Trophoblast cell (in vitro differentiated cells and primary cell): ENCODE data around the gene BEST4.
A peak's percentile ranks its signal among the peaks of the same experiment; 100 is the strongest.

Source experiments
- DNase-seq, 2 donors: peaks; one replicate each; pipeline ENCODE4 v3.0.0-alpha.2; 2016
- H2AFZ ChIP-seq: 2 replicates; pipeline ENCODE4 v1.6.1; 2013; ENCODE audit warnings: low read length, moderate library complexity, mild to moderate bottlenecking; ENCODE audit not compliant: insufficient read depth, poor library complexity
- H2AK5ac ChIP-seq: 2 replicates; pipeline ENCODE4 v1.6.1; 2013; ENCODE audit warnings: mild to moderate bottlenecking, low read length
- H2BK120ac ChIP-seq: 2 replicates; pipeline ENCODE4 v1.6.1; 2013; ENCODE audit warnings: low read length, mild to moderate bottlenecking, moderate library complexity; ENCODE audit not compliant: insufficient read depth, poor library complexity
- H2BK12ac ChIP-seq: 2 replicates; pipeline ENCODE4 v1.6.1; 2013; ENCODE audit warnings: mild to moderate bottlenecking, low read length, moderate library complexity
- H2BK5ac ChIP-seq: 2 replicates; pipeline ENCODE4 v1.6.1; 2013; ENCODE audit warnings: low read length, low read depth, moderate library complexity, mild to moderate bottlenecking; ENCODE audit not compliant: poor library complexity
- H3K14ac ChIP-seq: 2 replicates; pipeline ENCODE4 v1.6.1; 2013; ENCODE audit warnings: mild to moderate bottlenecking, low read length
- H3K18ac ChIP-seq: 2 replicates; pipeline ENCODE4 v1.6.1; 2013; ENCODE audit warnings: mild to moderate bottlenecking, low read length
- H3K23ac ChIP-seq: 2 replicates; pipeline ENCODE4 v1.6.1; 2013; ENCODE audit warnings: low read length
- H3K27ac ChIP-seq: 2 replicates; pipeline ENCODE4 v1.5.1; 2013; ENCODE audit warnings: low read depth, mild to moderate bottlenecking, inconsistent platforms, low read length, moderate library complexity
- H3K27me3 ChIP-seq: 2 replicates; pipeline ENCODE4 v1.6.1; 2013; ENCODE audit warnings: inconsistent platforms, mild to moderate bottlenecking, low read length, moderate library complexity; ENCODE audit not compliant: insufficient read depth
- H3K36me3 ChIP-seq, 2 experiments: 1 replicate in 1 of 2; 2 replicates in 1 of 2; pipeline ENCODE4 v1.6.1; 2013; ENCODE audit warnings: low read length in 2 of 2, mild to moderate bottlenecking in 2 of 2, moderate library complexity in 1 of 2; ENCODE audit not compliant: insufficient read depth in 2 of 2, control insufficient read depth in 1 of 2
- H3K4ac ChIP-seq: 2 replicates; pipeline ENCODE4 v1.6.1; 2013; ENCODE audit warnings: low read depth, mild to moderate bottlenecking, low read length, moderate library complexity
- H3K4me1 ChIP-seq, 2 experiments: 1 replicate in 1 of 2; 2 replicates in 1 of 2; pipeline ENCODE4 v1.6.1; 2013; ENCODE audit warnings: low read length in 2 of 2, mild to moderate bottlenecking in 2 of 2, moderate library complexity in 1 of 2; ENCODE audit not compliant: insufficient read depth in 2 of 2, control insufficient read depth in 1 of 2
- H3K4me2 ChIP-seq: 2 replicates; pipeline ENCODE4 v1.6.1; 2013; ENCODE audit warnings: inconsistent platforms, mild to moderate bottlenecking, low read length, moderate library complexity
- H3K4me3 ChIP-seq: 2 replicates; pipeline ENCODE4 v1.5.1; 2013; ENCODE audit warnings: mild to moderate bottlenecking, low read depth, low read length, inconsistent platforms
- H3K79me1 ChIP-seq: one replicate; pipeline ENCODE4 v1.6.1; 2013; ENCODE audit warnings: low read length
- H3K79me2 ChIP-seq: 2 replicates; pipeline ENCODE4 v1.6.1; 2013; ENCODE audit warnings: low read length, mild to moderate bottlenecking; ENCODE audit not compliant: control insufficient read depth, insufficient read depth, poor library complexity
- H3K9ac ChIP-seq: 2 replicates; pipeline ENCODE4 v1.6.1; 2013; ENCODE audit warnings: mild to moderate bottlenecking, low read length
- H3K9me3 ChIP-seq: 2 replicates; pipeline ENCODE4 v1.6.1; 2013; ENCODE audit warnings: low read depth, mild to moderate bottlenecking, control low read depth, inconsistent platforms, low read length; ENCODE audit not compliant: insufficient read depth
- H4K12ac ChIP-seq: 2 replicates; pipeline ENCODE4 v1.6.1; 2013; ENCODE audit warnings: low read depth, mild to moderate bottlenecking, low read length, moderate library complexity
- H4K8ac ChIP-seq: 2 replicates; pipeline ENCODE4 v1.6.1; 2013; ENCODE audit warnings: low read depth, mild to moderate bottlenecking, low read length, moderate library complexity
- H4K91ac ChIP-seq: one replicate; pipeline ENCODE4 v1.6.1; 2013; ENCODE audit warnings: low read depth, mild to moderate bottlenecking, low read length, moderate library complexity
- WGBS: extraction: QIAGEN DNeasy Blood & Tissue Kit; methylation state at CpG from one replicate; pipeline ENCODE4 v1.1.7; 2013; ENCODE audit warnings: missing lambda C conversion rate; ENCODE audit not compliant: insufficient read length, insufficient coverage; ENCODE audit errors: extremely low coverage; 5-methylcytosine and 5-hydroxymethylcytosine counted together

Gene BEST4

GRCh38 chr1:44803312-44804095 lies 15.5 kb upstream of the BEST4 start:
- no peak overlapping the region for H2BK5ac ChIP-seq
- no peak overlapping the region for H3K9ac ChIP-seq
- peaks cover 44% of the 10 kb centered on the region in 2 experiments for H3K4me1 ChIP-seq
- H2AK5ac ChIP-seq, result no peak overlapping the region
- H3K27me3 ChIP-seq, result no peaks in the 10 kb centered on the region
- H3K27ac ChIP-seq, result no peak overlapping the region
- peaks cover 37% of the 10 kb centered on the region for H3K79me1 ChIP-seq
- peaks cover 27% of the 10 kb centered on the region for H3K79me2 ChIP-seq
- no peak overlapping the region for H4K12ac ChIP-seq
- peak overlapping the region; percentile 25 for H3K18ac ChIP-seq
- no peak overlapping the region for H2BK120ac ChIP-seq
- no peak overlapping the region for H4K8ac ChIP-seq
- H3K4ac ChIP-seq, result no peak overlapping the region
- DNase-seq, result peak in 1 of 2 donors; percentile 33
- no peak overlapping the region for H3K4me3 ChIP-seq
- no peak overlapping the region for H2AFZ ChIP-seq
- H2BK12ac ChIP-seq, result peak overlapping the region; percentile 33
- H4K91ac ChIP-seq, result no peak overlapping the region
- no peak overlapping the region for H3K23ac ChIP-seq
- peaks cover 44% of the 10 kb centered on the region in 2 experiments for H3K36me3 ChIP-seq
- H3K4me2 ChIP-seq, result no peak overlapping the region
- no CpG with 5 or more reads among the region's 13 CpGs for WGBS
- H3K9me3 ChIP-seq, result no peaks in the 10 kb centered on the region
- no peak overlapping the region for H3K14ac ChIP-seq

- Histone ChIP-seq H2BK12ac (no peak overlapping the region), H3K23ac (no peak overlapping the region)
- no CpG with 5 or more reads among the region's 9 CpGs for WGBS
These were observed 15.0 kb upstream of the BEST4 start for GRCh38 chr1:44803062-44803311.

GRCh38 chr1:44802306-44803061 lies 14.5 kb upstream of the BEST4 start:
- Histone ChIP-seq H3K4ac (peak overlapping the region; percentile 24), H3K23ac (no peak overlapping the region), H3K27me3 (no peaks in the 10 kb centered on the region), H2AK5ac (peak overlapping the region; percentile 67), H4K12ac (no peak overlapping the region), H2AFZ (no peak overlapping the region), H3K4me2 (peak overlapping the region; percentile 51), H3K27ac (no peak overlapping the region), H3K79me1 (peaks cover 27% of the 10 kb centered on the region), H3K9me3 (no peaks in the 10 kb centered on the region), H3K4me1 (peaks cover 35% of the 10 kb centered on the region in 2 experiments), H3K18ac (peak overlapping the region; percentile 63), H4K8ac (no peak overlapping the region), H3K9ac (peak overlapping the region; percentile 8), H3K4me3 (peak overlapping the region; percentile 26), H3K79me2 (peaks cover 20% of the 10 kb centered on the region), H2BK12ac (peak overlapping the region; percentile 25), H3K14ac (peak overlapping the region; percentile 30), H4K91ac (peak overlapping the region; percentile 15), H2BK120ac (no peak overlapping the region), H3K36me3 (peaks cover 44% of the 10 kb centered on the region in 2 experiments), H2BK5ac (no peak overlapping the region)
- WGBS, result no CpG with 5 or more reads among the region's 13 CpGs
- peak in 1 of 2 donors; percentile 12 for DNase-seq

More at GRCh38 chr1:44803062-44803311, 15.0 kb upstream of the BEST4 start:
- no peak overlapping the region for H2AFZ ChIP-seq
- no peaks in the 10 kb centered on the region for H3K9me3 ChIP-seq
- peaks cover 39 to 40% of the 10 kb centered on the region in 2 experiments for H3K4me1 ChIP-seq
- H3K9ac ChIP-seq, result peak overlapping the region; percentile 8
- H3K79me1 ChIP-seq, result peaks cover 32% of the 10 kb centered on the region
- peaks cover 23% of the 10 kb centered on the region for H3K79me2 ChIP-seq
- H3K18ac ChIP-seq, result no peak overlapping the region
- no peak for DNase-seq
- no peak overlapping the region for H2BK120ac ChIP-seq
- H3K36me3 ChIP-seq, result peaks cover 44% of the 10 kb centered on the region in 2 experiments
- no peak overlapping the region for H3K27ac ChIP-seq
- no peak overlapping the region for H3K4ac ChIP-seq
- H2BK5ac ChIP-seq, result no peak overlapping the region
- no peak overlapping the region for H3K14ac ChIP-seq
- no peak overlapping the region for H4K12ac ChIP-seq
- no peak overlapping the region for H2AK5ac ChIP-seq
- no peak overlapping the region for H3K4me3 ChIP-seq
- no peaks in the 10 kb centered on the region for H3K27me3 ChIP-seq
- no peak overlapping the region for H4K8ac ChIP-seq
- no peak overlapping the region for H4K91ac ChIP-seq
- H3K4me2 ChIP-seq, result no peak overlapping the region

- H3K36me3 ChIP-seq, result peaks cover 44% of the 10 kb centered on the region in 2 experiments
- H3K4me2 ChIP-seq, result peak overlapping the region; percentile 51
- no peaks in the 10 kb centered on the region for H3K9me3 ChIP-seq
- H2BK12ac ChIP-seq, result peak overlapping the region; percentile 25
- WGBS, result no CpG with 5 or more reads among the region's 13 CpGs
- H4K12ac ChIP-seq, result no peak overlapping the region
- peak overlapping the region; percentile 63 for H3K18ac ChIP-seq
- peaks cover 21% of the 10 kb centered on the region for H3K79me1 ChIP-seq
- H3K27me3 ChIP-seq, result no peaks in the 10 kb centered on the region
- H2AK5ac ChIP-seq, result peak overlapping the region; percentile 67
- H3K27ac ChIP-seq, result no peak overlapping the region
- H3K14ac ChIP-seq, result no peak overlapping the region
- H3K9ac ChIP-seq, result no peak overlapping the region
- no peak overlapping the region for H4K8ac ChIP-seq
- peak overlapping the region; percentile 15 for H4K91ac ChIP-seq
- H3K4me3 ChIP-seq, result peak overlapping the region; percentile 37
- DNase-seq, result peak in 1 of 2 donors; percentile 39
- H2BK120ac ChIP-seq, result no peak overlapping the region
- H3K4me1 ChIP-seq, result peaks cover 30% of the 10 kb centered on the region in 2 experiments
- H2BK5ac ChIP-seq, result no peak overlapping the region
- peaks cover 17% of the 10 kb centered on the region for H3K79me2 ChIP-seq
- H3K4ac ChIP-seq, result peak overlapping the region; percentile 24
- no peak overlapping the region for H2AFZ ChIP-seq
- H3K23ac ChIP-seq, result no peak overlapping the region
These were observed 13.7 kb upstream of the BEST4 start for GRCh38 chr1:44801491-44802305.
